GM13977 (cell line): ENCODE measurements around the gene NHLRC4.

Experiments used
- DNase-seq: peaks from one replicate; pipeline ENCODE4 v3.0.0; 2012; ENCODE audit warnings: low spot score
- CTCF ChIP-seq: IDR thresholded peaks from 2 replicates; pipeline ENCODE4 v1.5.1; 2012; ENCODE audit warnings: mild to moderate bottlenecking, control low read depth; ENCODE audit not compliant: insufficient read depth; ENCODE audit errors: extremely low read depth, missing control alignments
- in situ Hi-C: fragments of 300-500 bp; cut with MboI; formaldehyde crosslinking; loops from one replicate; pipeline ENCODE4 v1.12.0; 2022; ENCODE audit warnings: low sequenced_read_pairs, low pct_unique_long_range_greater_than_20kb, mixed read lengths, inconsistent platforms; ENCODE audit not compliant: unreplicated experiment

The NHLRC4 gene

GRCh38 chr16:522320-523096 is 44.3 kb upstream of the NHLRC4 start:
- in situ Hi-C loops, result no loop called here
- TF ChIP-seq CTCF, result no peak
- no peak for DNase-seq

GRCh38 chr16:523097-523741 is 43.6 kb upstream of the NHLRC4 start:
- in situ Hi-C loops, result no loop called here
- DNase-seq, result no peak
- no peak for TF ChIP-seq CTCF

GRCh38 chr16:524274-525040 is 42.3 kb upstream of the NHLRC4 start:
- TF ChIP-seq CTCF, result no peak
- in situ Hi-C loops, result no loop called here
- no peak for DNase-seq

GRCh38 chr16:525123-525519 is 41.7 kb upstream of the NHLRC4 start:
- DNase-seq, result no peak
- no peak for TF ChIP-seq CTCF
- in situ Hi-C loops, result no loop called here

GRCh38 chr16:525520-526180 is 41.2 kb upstream of the NHLRC4 start:
- peak; percentile 13 for TF ChIP-seq CTCF
- in situ Hi-C loops, result no loop called here
- peak; percentile 68 for DNase-seq
